DND-41 (cell line): ENCODE data around the gene LYZL2.
"Not testable (repeated sequence)": the region's sequence is repeated elsewhere in the genome, so short reads cannot be mapped to it uniquely, and the experiment has no call there.

Source experiments
- ATAC-seq: fragments of 200-7000 bp; cut with Tn5 transposase; 3 replicates; pipeline ENCODE4 v1.9.1; 2021; ENCODE audit warnings: low read depth; ENCODE audit not compliant: insufficient read depth
- DNase-seq: peaks from one replicate; pipeline ENCODE4 v3.0.0-alpha.2; 2020
- H2AFZ ChIP-seq: 2 replicates; pipeline ENCODE4 v1.6.0; 2012; ENCODE audit warnings: low read depth, low read length
- H3K27ac ChIP-seq: 2 replicates; pipeline ENCODE4 v1.5.1; 2012; ENCODE audit warnings: low read length, inconsistent platforms
- H3K27me3 ChIP-seq: fragments of 200-600 bp; sonication (generic); 2 replicates; pipeline ENCODE4 v1.6.0; 2012; ENCODE audit warnings: low read length, mild to moderate bottlenecking, inconsistent platforms; ENCODE audit not compliant: insufficient read depth, poor library complexity
- H3K36me3 ChIP-seq: 2 replicates; pipeline ENCODE4 v1.5.1; 2012; ENCODE audit warnings: low read length, inconsistent platforms; ENCODE audit not compliant: insufficient read depth
- H3K4me1 ChIP-seq: 2 replicates; pipeline ENCODE4 v1.5.1; 2012; ENCODE audit warnings: mild to moderate bottlenecking, low read length; ENCODE audit not compliant: insufficient read depth
- H3K4me2 ChIP-seq: 2 replicates; pipeline ENCODE4 v1.6.0; 2012; ENCODE audit warnings: mild to moderate bottlenecking, moderate library complexity, low read length, inconsistent platforms; ENCODE audit not compliant: insufficient read depth
- H3K4me3 ChIP-seq, 2 experiments: fragments of 200-600 bp in 1 of 2; shearing (Covaris generic) in 1 of 2; 2 replicates each; pipeline ENCODE4 v1.5.1; 2012 to 2016; ENCODE audit warnings: inconsistent platforms in 2 of 2, low read length in 2 of 2, mild to moderate bottlenecking in 2 of 2, low read depth in 1 of 2, moderate library complexity in 1 of 2
- H3K79me2 ChIP-seq: 2 replicates; pipeline ENCODE4 v1.6.0; 2012; ENCODE audit warnings: low read length, inconsistent platforms; ENCODE audit not compliant: insufficient read depth
- H3K9ac ChIP-seq: 2 replicates; pipeline ENCODE4 v1.6.0; 2012; ENCODE audit warnings: low read depth, mild to moderate bottlenecking, inconsistent platforms, low read length, moderate library complexity
- H3K9me3 ChIP-seq: 2 replicates; pipeline ENCODE4 v1.5.1; 2012; ENCODE audit warnings: low read length, moderate library complexity, mild to moderate bottlenecking, inconsistent platforms; ENCODE audit not compliant: insufficient read depth, severe bottlenecking
- H4K20me1 ChIP-seq: 2 replicates; pipeline ENCODE4 v1.6.0; 2012; ENCODE audit warnings: low read length; ENCODE audit not compliant: insufficient read depth
- EZH2 ChIP-seq: IDR thresholded peaks from 3 replicates; pipeline ENCODE4 v1.6.1; 2012; ENCODE audit warnings: borderline replicate concordance, low read depth, mild to moderate bottlenecking, moderate library complexity, low read length, inconsistent platforms; ENCODE audit not compliant: severe bottlenecking
- TF ChIP-seq, protein P1 (sequence below): IDR thresholded peaks from 2 replicates; pipeline ENCODE4 v1.5.1; 2012; ENCODE audit warnings: borderline replicate concordance, low read length, moderate library complexity, mild to moderate bottlenecking; ENCODE audit not compliant: poor library complexity, severe bottlenecking; ENCODE audit errors: extremely low read depth

LYZL2 gene

DNA sequence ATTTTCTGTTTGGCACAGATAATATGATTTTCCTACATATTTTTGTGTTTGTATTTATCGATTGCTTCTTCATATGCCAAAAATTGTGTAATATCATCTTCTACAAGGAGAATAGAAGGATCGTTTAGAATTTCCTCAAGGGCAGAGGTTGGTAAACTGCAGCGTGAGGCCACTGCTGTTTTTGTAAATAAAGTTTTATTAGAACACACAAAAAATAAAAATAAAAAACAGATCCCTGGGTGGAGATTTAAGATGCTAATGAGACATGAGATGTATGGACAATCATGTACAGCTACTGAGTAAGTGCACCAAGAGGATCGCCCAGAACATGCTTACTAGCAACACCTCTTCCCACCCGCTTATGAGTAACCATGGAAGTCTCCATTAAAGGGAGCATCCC is 9.6 kb downstream of the LYZL2 start:
- Histone ChIP-seq H3K4me3 (no peak overlapping the region), H3K9ac (no peak overlapping the region), H3K4me1 (no peaks in the 10 kb centered on the region), H3K27ac (no peak overlapping the region), H3K36me3 (no peaks in the 10 kb centered on the region), H3K27me3 (peaks cover 13% of the 10 kb centered on the region), H3K79me2 (no peaks in the 10 kb centered on the region), H3K4me2 (no peak overlapping the region), H2AFZ (no peak overlapping the region), H4K20me1 (no peaks in the 10 kb centered on the region), H3K9me3 (no peaks in the 10 kb centered on the region)
- ATAC-seq (no peak), DNase-seq (no peak)
- TF ChIP-seq EZH2 = no peak
- TF ChIP-seq, protein P1, sequence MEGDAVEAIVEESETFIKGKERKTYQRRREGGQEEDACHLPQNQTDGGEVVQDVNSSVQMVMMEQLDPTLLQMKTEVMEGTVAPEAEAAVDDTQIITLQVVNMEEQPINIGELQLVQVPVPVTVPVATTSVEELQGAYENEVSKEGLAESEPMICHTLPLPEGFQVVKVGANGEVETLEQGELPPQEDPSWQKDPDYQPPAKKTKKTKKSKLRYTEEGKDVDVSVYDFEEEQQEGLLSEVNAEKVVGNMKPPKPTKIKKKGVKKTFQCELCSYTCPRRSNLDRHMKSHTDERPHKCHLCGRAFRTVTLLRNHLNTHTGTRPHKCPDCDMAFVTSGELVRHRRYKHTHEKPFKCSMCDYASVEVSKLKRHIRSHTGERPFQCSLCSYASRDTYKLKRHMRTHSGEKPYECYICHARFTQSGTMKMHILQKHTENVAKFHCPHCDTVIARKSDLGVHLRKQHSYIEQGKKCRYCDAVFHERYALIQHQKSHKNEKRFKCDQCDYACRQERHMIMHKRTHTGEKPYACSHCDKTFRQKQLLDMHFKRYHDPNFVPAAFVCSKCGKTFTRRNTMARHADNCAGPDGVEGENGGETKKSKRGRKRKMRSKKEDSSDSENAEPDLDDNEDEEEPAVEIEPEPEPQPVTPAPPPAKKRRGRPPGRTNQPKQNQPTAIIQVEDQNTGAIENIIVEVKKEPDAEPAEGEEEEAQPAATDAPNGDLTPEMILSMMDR = no peak

DNA sequence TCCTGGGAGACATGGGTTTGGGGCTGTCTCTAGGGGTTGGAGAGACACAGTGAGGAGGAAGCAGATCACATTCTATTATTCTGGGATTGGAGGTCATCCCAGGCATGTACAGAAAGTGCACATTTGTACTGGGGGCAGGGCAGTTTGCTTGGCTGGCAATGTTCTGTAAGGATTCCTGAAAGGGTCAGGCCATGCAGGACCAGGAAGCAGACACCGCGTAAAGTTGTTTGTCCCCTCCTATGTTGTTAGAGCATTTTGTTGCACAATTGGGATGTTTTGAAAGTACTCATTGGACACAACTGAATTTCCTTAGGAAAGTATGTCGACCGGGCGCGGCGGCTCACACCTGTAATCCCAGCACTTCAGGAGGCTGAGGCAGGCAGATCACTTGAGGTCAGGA is 12.5 kb downstream of the LYZL2 start:
- Histone ChIP-seq H2AFZ (no peak overlapping the region), H4K20me1 (no peaks in the 10 kb centered on the region), H3K4me2 (no peak overlapping the region), H3K4me1 (no peaks in the 10 kb centered on the region), H3K79me2 (no peaks in the 10 kb centered on the region), H3K27me3 (peaks cover 2% of the 10 kb centered on the region), H3K36me3 (no peaks in the 10 kb centered on the region), H3K4me3 (no peak overlapping the region), H3K27ac (no peak overlapping the region), H3K9ac (no peak overlapping the region), H3K9me3 (no peaks in the 10 kb centered on the region)
- no peak for ATAC-seq
- no peak for DNase-seq
- no peak for TF ChIP-seq EZH2
- TF ChIP-seq, protein P1 = no peak

DNA sequence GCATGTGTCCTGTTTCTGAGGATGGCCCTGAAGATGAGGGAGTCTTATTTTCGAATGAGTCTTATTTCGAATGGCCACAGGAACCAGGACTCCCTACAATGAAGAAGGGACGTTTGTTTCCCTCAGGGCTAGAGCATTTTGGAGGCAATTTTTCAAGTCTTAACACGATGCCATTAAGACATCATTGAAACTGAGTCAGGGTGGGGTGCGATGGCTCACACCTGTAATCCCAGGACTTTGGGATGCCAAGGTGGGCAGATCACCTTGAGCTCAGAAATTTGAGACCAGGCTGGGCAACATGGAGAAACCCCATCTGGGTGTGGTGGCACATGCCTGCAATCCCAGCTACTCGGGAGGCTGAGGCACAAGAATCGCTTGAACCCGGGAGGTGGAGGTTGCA is 18.5 kb downstream of the LYZL2 start:
- DNase-seq, H4K20me1 ChIP-seq, H3K4me1 ChIP-seq, H3K27ac ChIP-seq, H3K27me3 ChIP-seq, ATAC-seq, H3K36me3 ChIP-seq, H3K79me2 ChIP-seq, H3K9me3 ChIP-seq, H3K9ac ChIP-seq, H3K4me2 ChIP-seq, H3K4me3 ChIP-seq, H2AFZ ChIP-seq: not testable (repeated sequence)

DNA sequence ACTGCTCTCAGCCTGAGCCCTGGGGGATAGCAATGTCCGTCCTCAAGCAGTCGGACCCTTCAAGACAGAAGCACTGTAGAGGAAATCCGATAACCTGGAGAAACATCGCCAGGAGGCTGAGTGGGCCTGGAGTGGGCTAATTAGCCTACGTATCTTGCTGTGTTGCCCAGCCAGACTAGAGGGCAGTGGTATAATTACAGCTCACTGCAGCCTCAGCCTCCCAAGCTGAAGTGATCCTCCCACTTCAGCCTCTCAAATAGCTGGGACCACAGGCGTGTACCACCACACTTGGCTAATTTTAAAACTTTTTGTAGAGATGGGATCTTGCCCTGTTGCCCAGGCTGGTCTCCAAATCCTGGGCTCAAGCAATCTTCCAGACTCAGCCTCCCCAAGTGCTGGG is 21.7 kb downstream of the LYZL2 start:
- ATAC-seq (no peak), DNase-seq (no peak)
- no peak overlapping the region for H3K9ac ChIP-seq
- H3K4me1 ChIP-seq = no peaks in the 10 kb centered on the region
- no peak overlapping the region for H3K4me2 ChIP-seq
- no peaks in the 10 kb centered on the region for H3K79me2 ChIP-seq
- H2AFZ ChIP-seq = no peak overlapping the region
- H4K20me1 ChIP-seq = no peaks in the 10 kb centered on the region
- peaks cover 5% of the 10 kb centered on the region for H3K27me3 ChIP-seq
- no peaks in the 10 kb centered on the region for H3K9me3 ChIP-seq
- H3K4me3 ChIP-seq = no peak overlapping the region
- no peaks in the 10 kb centered on the region for H3K36me3 ChIP-seq
- H3K27ac ChIP-seq = no peak overlapping the region
- TF ChIP-seq, protein P1 = no peak
- TF ChIP-seq EZH2 = no peak
